ENCODE data around the gene FAM98C.

DNA sequence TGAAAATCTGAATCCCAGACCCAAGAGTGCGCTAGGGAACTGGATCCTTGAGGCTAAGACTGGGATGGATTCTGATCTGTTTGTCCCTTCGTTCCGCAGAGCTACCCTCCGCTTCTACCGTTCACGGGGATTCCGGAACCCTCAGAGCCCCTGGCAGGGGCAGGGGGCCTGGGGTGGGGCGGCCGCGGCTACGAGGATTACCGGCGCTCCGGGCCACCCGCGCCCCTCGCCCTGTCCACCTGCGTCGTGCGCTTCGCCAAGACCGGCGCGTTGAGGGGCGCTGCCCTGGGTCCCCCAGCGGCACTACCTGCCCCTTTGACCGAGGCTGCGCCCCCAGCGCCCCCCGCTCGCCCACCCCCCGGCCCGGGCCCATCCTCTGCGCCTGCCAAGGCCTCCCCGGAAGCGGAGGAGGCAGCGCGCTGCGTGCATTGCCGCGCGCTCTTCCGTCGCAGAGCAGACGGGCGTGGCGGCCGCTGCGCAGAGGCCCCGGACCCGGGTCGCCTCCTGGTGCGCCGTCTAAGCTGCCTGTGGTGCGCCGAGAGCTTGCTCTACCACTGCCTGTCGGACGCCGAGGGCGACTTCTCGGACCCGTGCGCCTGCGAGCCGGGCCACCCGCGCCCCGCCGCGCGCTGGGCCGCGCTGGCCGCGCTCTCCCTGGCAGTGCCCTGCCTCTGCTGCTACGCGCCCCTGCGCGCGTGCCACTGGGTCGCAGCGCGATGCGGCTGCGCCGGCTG is 7.3 kb upstream of the FAM98C start:
- TF ChIP-seq, protein P1, sequence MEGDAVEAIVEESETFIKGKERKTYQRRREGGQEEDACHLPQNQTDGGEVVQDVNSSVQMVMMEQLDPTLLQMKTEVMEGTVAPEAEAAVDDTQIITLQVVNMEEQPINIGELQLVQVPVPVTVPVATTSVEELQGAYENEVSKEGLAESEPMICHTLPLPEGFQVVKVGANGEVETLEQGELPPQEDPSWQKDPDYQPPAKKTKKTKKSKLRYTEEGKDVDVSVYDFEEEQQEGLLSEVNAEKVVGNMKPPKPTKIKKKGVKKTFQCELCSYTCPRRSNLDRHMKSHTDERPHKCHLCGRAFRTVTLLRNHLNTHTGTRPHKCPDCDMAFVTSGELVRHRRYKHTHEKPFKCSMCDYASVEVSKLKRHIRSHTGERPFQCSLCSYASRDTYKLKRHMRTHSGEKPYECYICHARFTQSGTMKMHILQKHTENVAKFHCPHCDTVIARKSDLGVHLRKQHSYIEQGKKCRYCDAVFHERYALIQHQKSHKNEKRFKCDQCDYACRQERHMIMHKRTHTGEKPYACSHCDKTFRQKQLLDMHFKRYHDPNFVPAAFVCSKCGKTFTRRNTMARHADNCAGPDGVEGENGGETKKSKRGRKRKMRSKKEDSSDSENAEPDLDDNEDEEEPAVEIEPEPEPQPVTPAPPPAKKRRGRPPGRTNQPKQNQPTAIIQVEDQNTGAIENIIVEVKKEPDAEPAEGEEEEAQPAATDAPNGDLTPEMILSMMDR (IDR thresholded peaks at IDR 0.05): no peak
- TF ChIP-seq POLR2A (IDR thresholded peaks at IDR 0.05): no peak

Data from right lobe of liver (tissue), 4 donors.